ENCODE measurements around the gene PRELID2.

The PRELID2 gene

DNA sequence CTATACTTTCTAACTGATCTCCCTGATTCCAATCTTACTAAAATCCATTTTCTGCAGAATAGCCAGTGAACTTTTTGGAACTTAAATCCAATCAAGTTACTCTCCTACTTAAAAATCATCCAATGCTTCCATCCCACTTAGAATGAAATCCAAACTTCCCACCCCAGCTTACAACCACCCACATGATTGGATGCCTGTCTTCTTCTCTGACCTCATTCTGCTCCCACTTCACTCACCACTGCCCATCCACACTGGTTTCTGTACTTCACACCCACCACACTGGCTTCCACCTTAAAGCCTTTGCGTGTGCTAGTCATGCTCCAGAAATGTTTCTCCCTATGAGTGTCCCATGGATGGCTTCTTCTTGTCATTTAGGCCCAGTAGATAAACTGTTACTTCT, 119.7 kb downstream of the PRELID2 start:
- Histone ChIP-seq H2BK5ac (ENCODE audit: low read length) (no peak overlapping the region), H3K4me1 (ENCODE audit: control insufficient read depth, low read depth, low read length) (no peaks in the 10 kb centered on the region), H2BK15ac (replicated peaks; ENCODE audit: low read depth) (no peak overlapping the region), H3K79me1 (ENCODE audit: low read length) (no peaks in the 10 kb centered on the region), H3K27ac (ENCODE audit: low read depth, low read length) (no peak overlapping the region), H4K8ac (ENCODE audit: low read depth, low read length) (no peak overlapping the region), H3K27me3 (ENCODE audit: insufficient read depth, low read length, poor library complexity) (peaks cover 2% of the 10 kb centered on the region), H3K4me3 (ENCODE audit: low read length) (no peak overlapping the region), H3K36me3 (ENCODE audit: control insufficient read depth, insufficient read depth, low read length) (no peaks in the 10 kb centered on the region), H2BK120ac (ENCODE audit: low read depth, low read length) (no peak overlapping the region), H3K9ac (ENCODE audit: low read length) (no peak overlapping the region), H3K18ac (ENCODE audit: low read length) (no peak overlapping the region), H4K5ac (ENCODE audit: low read length) (no peak overlapping the region), H3K23ac (ENCODE audit: low read length) (no peak overlapping the region), H2AK5ac (ENCODE audit: low read length) (no peak overlapping the region), H3K56ac (ENCODE audit: low read length) (no peak overlapping the region), H3K4ac (ENCODE audit: low read depth, low read length) (no peak overlapping the region), H3K4me2 (ENCODE audit: low read length) (no peak overlapping the region), H3K79me2 (ENCODE audit: control insufficient read depth, insufficient read depth, low read length) (no peaks in the 10 kb centered on the region)
- no CpG with 5 or more reads among the region's 1 CpG for whole genome bisulfite sequencing (ENCODE audit: extremely low coverage, insufficient coverage, low lambda C conversion rate)
- no peak for DNase-seq

- Histone ChIP-seq H4K8ac (ENCODE audit: low read depth, low read length) (no peak overlapping the region), H3K27me3 (ENCODE audit: insufficient read depth, low read length, poor library complexity) (peaks cover 2% of the 10 kb centered on the region), H3K4me1 (ENCODE audit: control insufficient read depth, low read depth, low read length) (no peaks in the 10 kb centered on the region), H3K36me3 (ENCODE audit: control insufficient read depth, insufficient read depth, low read length) (no peaks in the 10 kb centered on the region), H2AK5ac (ENCODE audit: low read length) (no peak overlapping the region), H3K79me1 (ENCODE audit: low read length) (no peaks in the 10 kb centered on the region), H3K4ac (ENCODE audit: low read depth, low read length) (no peak overlapping the region), H3K27ac (ENCODE audit: low read depth, low read length) (no peak overlapping the region), H3K18ac (ENCODE audit: low read length) (no peak overlapping the region), H2BK5ac (ENCODE audit: low read length) (no peak overlapping the region), H3K23ac (ENCODE audit: low read length) (no peak overlapping the region), H3K4me3 (ENCODE audit: low read length) (no peak overlapping the region), H2BK120ac (ENCODE audit: low read depth, low read length) (no peak overlapping the region), H3K79me2 (ENCODE audit: control insufficient read depth, insufficient read depth, low read length) (no peaks in the 10 kb centered on the region), H2BK15ac (replicated peaks; ENCODE audit: low read depth) (no peak overlapping the region), H3K9ac (ENCODE audit: low read length) (no peak overlapping the region), H4K5ac (ENCODE audit: low read length) (no peak overlapping the region), H3K56ac (ENCODE audit: low read length) (no peak overlapping the region), H3K4me2 (ENCODE audit: low read length) (no peak overlapping the region)
- DNase-seq, result no peak
- no CpG with 5 or more reads among the region's 2 CpGs for WGBS (ENCODE audit: extremely low coverage, insufficient coverage, low lambda C conversion rate)
Measured at GRCh38 chr5:145712245-145712644, 122.9 kb downstream of the PRELID2 start.

DNA sequence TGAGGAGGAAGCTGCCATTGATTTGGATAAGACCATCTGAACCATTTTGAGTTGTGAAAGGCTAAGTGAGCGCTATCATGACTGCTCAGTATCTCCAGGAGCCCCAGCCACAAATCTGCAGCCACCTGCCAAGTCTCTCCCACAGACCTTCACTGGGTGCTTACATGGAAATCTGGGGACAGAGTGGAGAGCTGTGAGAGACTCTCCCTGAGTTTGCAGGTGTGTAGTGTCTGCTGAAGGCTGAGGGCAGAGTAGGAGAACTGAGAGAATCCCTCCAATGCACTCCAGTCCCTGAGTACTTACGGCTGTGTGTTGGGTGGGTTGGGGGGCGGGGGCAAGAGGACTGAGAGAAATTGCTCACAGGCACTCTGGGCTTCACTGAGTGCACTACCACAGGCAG, 123.7 kb downstream of the PRELID2 start:
- H3K4me2 ChIP-seq (ENCODE audit: low read length), result no peak overlapping the region
- H3K27ac ChIP-seq (ENCODE audit: low read depth, low read length), result no peak overlapping the region
- H3K9ac ChIP-seq (ENCODE audit: low read length), result no peak overlapping the region
- no peak overlapping the region for H2AK5ac ChIP-seq (ENCODE audit: low read length)
- H3K27me3 ChIP-seq (ENCODE audit: insufficient read depth, low read length, poor library complexity), result peaks cover 2% of the 10 kb centered on the region
- no peak overlapping the region for H3K23ac ChIP-seq (ENCODE audit: low read length)
- no peak overlapping the region for H4K5ac ChIP-seq (ENCODE audit: low read length)
- WGBS (ENCODE audit: extremely low coverage, insufficient coverage, low lambda C conversion rate), result no CpG with 5 or more reads among the region's 3 CpGs
- no peak for DNase-seq
- H2BK15ac ChIP-seq (replicated peaks; ENCODE audit: low read depth), result no peak overlapping the region
- H3K79me1 ChIP-seq (ENCODE audit: low read length), result no peaks in the 10 kb centered on the region
- H3K4me3 ChIP-seq (ENCODE audit: low read length), result no peak overlapping the region
- H3K4me1 ChIP-seq (ENCODE audit: control insufficient read depth, low read depth, low read length), result no peaks in the 10 kb centered on the region
- H3K79me2 ChIP-seq (ENCODE audit: control insufficient read depth, insufficient read depth, low read length), result no peaks in the 10 kb centered on the region
- no peaks in the 10 kb centered on the region for H3K36me3 ChIP-seq (ENCODE audit: control insufficient read depth, insufficient read depth, low read length)
- H3K18ac ChIP-seq (ENCODE audit: low read length), result no peak overlapping the region
- no peak overlapping the region for H2BK120ac ChIP-seq (ENCODE audit: low read depth, low read length)
- H3K4ac ChIP-seq (ENCODE audit: low read depth, low read length), result no peak overlapping the region
- H3K56ac ChIP-seq (ENCODE audit: low read length), result no peak overlapping the region
- H2BK5ac ChIP-seq (ENCODE audit: low read length), result no peak overlapping the region
- H4K8ac ChIP-seq (ENCODE audit: low read depth, low read length), result no peak overlapping the region
